Glomerular endothelial cell (primary cell): ENCODE data around the gene GNAI1. TPM values are rescaled to one million over a fixed set of nuclear protein-coding genes. Genes with fewer than 3 reads are reported as not detected.

Experiments used
- DNase-seq: peaks from one replicate; pipeline ENCODE4 v3.0.0-alpha.2; 2011; ENCODE audit warnings: low read depth, low spot score; ENCODE audit errors: extremely low read depth
- total RNA-seq: library from RNA; depleted of rRNA; stranded (reverse); fragments of >200 nt; gene quantifications from 2 replicates; pipeline ENCODE4 v1.2.3, GENCODE V29; 2015

The GNAI1 gene
- total RNA-seq, 1 donor from 2014 or later = 26.7 TPM

GRCh38 chr7:80131675-80132435 is 2.8 kb upstream of the GNAI1 start:
- no peak for DNase-seq

DNA sequence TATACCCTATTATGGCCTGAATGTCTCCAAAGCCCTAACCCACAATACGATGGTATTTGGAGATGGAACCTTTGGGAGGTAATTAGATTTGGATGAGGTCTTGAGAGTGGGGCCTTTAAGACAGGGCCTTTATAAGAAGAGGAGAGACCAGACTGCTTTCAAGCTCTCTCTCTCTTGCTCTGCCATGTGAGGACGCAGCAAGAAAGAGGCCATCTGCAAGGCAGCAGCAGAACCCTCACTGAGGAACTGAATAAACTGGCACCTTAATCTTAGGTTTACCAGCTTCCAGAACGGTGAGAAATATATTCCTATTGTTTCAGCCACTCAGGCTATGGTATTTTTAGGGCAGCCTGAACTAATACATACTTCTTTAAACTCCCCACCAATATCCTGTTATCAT is 2.0 kb upstream of the GNAI1 start:
- no peak for DNase-seq

- DNase-seq = no peak
Observed at GRCh38 chr7:80133361-80134114, 1.1 kb upstream of the GNAI1 start.

- no peak for DNase-seq
Observed at GRCh38 chr7:80134115-80134535, 506 bp upstream of the GNAI1 start.

- no peak for DNase-seq
Observed at GRCh38 chr7:80135309-80136104, 876 bp downstream of the GNAI1 start.

GRCh38 chr7:80136261-80137055 is 1.8 kb downstream of the GNAI1 start:
- DNase-seq = no peak

GRCh38 chr7:80137410-80137809 is 2.8 kb downstream of the GNAI1 start:
- DNase-seq = no peak

- DNase-seq = no peak
Observed at GRCh38 chr7:80139236-80139635, 4.6 kb downstream of the GNAI1 start.

DNA sequence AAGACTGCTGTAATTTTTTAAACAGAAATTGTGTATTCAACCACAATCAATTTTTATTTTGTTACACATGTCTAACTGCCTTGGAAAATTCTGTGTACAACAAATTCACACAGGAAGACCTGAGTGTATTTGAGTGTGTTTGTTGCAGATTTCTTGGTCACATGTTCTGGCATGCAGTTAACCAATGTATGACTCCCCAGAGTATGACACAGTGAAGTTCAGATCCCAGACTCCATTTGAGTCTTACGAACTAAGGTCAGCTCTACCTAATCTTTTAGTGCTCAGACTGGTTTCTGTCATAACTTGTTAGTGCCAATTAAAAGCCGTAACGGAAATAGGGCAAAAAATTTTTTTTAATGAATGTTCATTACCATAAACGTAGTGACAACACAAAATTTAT is 5.8 kb downstream of the GNAI1 start:
- no peak for DNase-seq

- DNase-seq = no peak
Observed at GRCh38 chr7:80141376-80141775, 6.7 kb downstream of the GNAI1 start.

DNA sequence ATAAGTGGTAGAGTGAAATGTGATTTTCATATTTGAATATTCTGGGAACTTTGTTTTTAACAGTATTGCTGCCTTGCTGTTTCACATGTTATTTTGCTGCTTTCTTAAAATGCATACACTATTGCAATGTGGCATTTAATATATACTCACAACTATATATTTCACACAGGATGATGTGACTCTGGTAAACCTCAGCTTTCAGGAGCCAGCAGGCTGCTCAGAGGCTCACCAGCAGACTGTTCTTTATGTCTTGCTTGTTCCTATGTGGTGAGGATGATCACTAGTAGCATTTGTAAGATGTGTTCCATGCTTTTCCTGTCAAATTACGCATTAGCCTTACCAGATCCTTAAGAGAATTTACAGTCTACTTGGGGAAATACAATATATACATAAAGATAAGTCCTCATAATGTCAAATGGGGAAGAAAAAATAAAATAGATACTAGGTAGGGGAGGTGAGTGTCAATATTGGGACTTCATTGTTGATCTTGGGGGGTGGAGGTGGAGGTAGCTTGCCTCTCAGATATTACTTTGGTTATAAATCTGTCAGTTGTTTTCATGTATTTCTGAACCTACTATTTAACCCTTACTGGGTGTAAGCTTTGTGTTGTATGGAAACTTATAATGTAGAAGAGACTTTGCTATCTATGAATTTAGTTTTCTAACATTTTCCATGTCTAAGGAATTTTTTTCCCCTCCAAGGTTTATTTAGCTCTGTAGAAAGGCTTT is 8.4 kb downstream of the GNAI1 start:
- DNase-seq = no peak

DNA sequence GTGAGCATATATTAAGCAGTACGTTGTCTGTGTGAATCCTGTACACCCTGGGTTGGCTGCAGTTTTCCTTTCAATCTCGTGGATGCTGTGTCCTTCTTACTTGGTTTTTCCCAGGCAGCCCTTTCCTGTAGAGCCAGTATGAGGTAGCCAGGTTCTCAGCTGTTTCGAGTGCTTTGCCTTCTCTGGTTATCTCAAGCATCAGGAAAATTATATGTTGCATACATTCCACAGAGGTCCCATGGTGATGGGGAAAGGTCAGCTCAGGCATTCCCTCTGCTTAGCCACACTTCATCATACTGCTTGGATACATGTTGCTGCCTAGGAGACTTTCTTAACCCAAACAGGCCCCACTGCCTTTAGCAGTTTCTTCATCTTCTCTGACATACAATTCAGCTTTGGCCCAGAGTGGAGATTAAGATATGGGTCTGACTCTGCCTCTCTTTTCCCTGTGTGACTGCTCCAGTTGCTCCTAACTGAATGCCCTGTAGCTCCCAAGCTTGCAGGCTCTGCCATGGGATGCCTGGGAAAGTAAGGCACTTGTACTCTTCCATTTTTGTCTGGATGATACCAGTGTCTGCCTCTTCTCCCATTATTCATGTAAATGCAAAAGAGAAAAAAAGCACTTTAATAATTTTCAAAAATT is 11.3 kb downstream of the GNAI1 start:
- DNase-seq = no peak

GRCh38 chr7:80146545-80147182 is 12.0 kb downstream of the GNAI1 start:
- DNase-seq = no peak

GRCh38 chr7:80147543-80148391 is 13.1 kb downstream of the GNAI1 start:
- DNase-seq = no peak

GRCh38 chr7:80150611-80151273 is 16.1 kb downstream of the GNAI1 start:
- DNase-seq = no peak

DNA sequence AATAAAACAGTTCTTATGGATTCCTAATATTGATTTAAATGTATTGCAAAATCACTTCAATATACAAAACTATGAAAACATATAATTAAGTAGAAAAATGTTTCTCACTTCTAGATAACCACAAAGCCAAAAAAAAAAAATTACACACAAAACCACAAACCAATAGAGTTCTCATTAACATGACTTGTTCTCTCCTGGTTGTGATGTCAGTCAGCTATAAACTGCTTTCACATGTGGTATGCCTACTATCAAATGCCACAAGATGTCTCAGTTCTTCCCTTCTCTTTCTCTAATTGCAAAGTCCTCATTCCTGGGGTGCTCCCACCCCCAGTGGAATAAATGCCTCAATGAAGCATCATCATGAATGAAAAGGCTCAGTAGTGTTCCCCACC is 16.6 kb downstream of the GNAI1 start:
- no peak for DNase-seq

- DNase-seq = no peak
Observed at GRCh38 chr7:80153446-80153845, 18.8 kb downstream of the GNAI1 start.
